HG03103 (cell line): ENCODE results near the gene BANP.
"Not testable (repeated sequence)": the region's sequence is repeated elsewhere in the genome, so short reads cannot be mapped to it uniquely, and the experiment has no call there.

Experiments
- ATAC-seq: cut with Tn5 transposase; IDR thresholded peaks from one replicate; pipeline ENCODE4 v1.9.1; 2021; ENCODE audit warnings: low read depth; ENCODE audit not compliant: unreplicated experiment

The BANP gene

GRCh38 chr16:87950765-87951551 is at the start of gene BANP:
Gene BANP (plus strand): TSS chr16:87951434. CDS start chr16:87975116, 23,682 bp downstream.
- peak; percentile 85 for ATAC-seq

GRCh38 chr16:87904963-87905362 is 46.3 kb upstream of the BANP start:
- not testable (repeated sequence) for ATAC-seq

- not testable (repeated sequence) for ATAC-seq
Observed at GRCh38 chr16:87905521-87905920, 45.7 kb upstream of the BANP start.

GRCh38 chr16:87908101-87908500 is 43.1 kb upstream of the BANP start:
- not testable (repeated sequence) for ATAC-seq

GRCh38 chr16:87909203-87909935 is 41.9 kb upstream of the BANP start:
- ATAC-seq = not testable (repeated sequence)

- ATAC-seq = not testable (repeated sequence)
Observed at GRCh38 chr16:87911106-87911763, 40.0 kb upstream of the BANP start.

- not testable (repeated sequence) for ATAC-seq
Observed at GRCh38 chr16:87912691-87913090, 38.5 kb upstream of the BANP start.

- ATAC-seq = not testable (repeated sequence)
Observed at GRCh38 chr16:87914021-87914725, 37.1 kb upstream of the BANP start.

- no peak for ATAC-seq
Observed at GRCh38 chr16:87914812-87915211, 36.4 kb upstream of the BANP start.

- ATAC-seq = no peak
Observed at GRCh38 chr16:87917503-87917902, 33.7 kb upstream of the BANP start.

GRCh38 chr16:87918338-87918737 is 32.9 kb upstream of the BANP start:
- no peak for ATAC-seq

GRCh38 chr16:87918866-87919680 is 32.2 kb upstream of the BANP start:
- no peak for ATAC-seq

GRCh38 chr16:87919681-87919994 is 31.6 kb upstream of the BANP start:
- no peak for ATAC-seq

- ATAC-seq = no peak
Observed at GRCh38 chr16:87921236-87921773, 29.9 kb upstream of the BANP start.

GRCh38 chr16:87922250-87922871 is 28.9 kb upstream of the BANP start:
- ATAC-seq = no peak

- no peak for ATAC-seq
Observed at GRCh38 chr16:87924041-87924810, 27.0 kb upstream of the BANP start.

- no peak for ATAC-seq
Observed at GRCh38 chr16:87924811-87925670, 26.2 kb upstream of the BANP start.
